GM08714 (cell line): ENCODE results near the gene ITGA6.

Experiments used
- H3K4me3 ChIP-seq: fragments of 200-500 bp; sonication (Bioruptor generic); 2 replicates; pipeline ENCODE4 v1.5.1; 2014; ENCODE audit warnings: mild to moderate bottlenecking, low read length, inconsistent platforms
- ZNF274 ChIP-seq: IDR thresholded peaks from 2 replicates; pipeline ENCODE4 v1.6.1; 2012; ENCODE audit warnings: mild to moderate bottlenecking, low read depth, low read length

ITGA6 gene

DNA sequence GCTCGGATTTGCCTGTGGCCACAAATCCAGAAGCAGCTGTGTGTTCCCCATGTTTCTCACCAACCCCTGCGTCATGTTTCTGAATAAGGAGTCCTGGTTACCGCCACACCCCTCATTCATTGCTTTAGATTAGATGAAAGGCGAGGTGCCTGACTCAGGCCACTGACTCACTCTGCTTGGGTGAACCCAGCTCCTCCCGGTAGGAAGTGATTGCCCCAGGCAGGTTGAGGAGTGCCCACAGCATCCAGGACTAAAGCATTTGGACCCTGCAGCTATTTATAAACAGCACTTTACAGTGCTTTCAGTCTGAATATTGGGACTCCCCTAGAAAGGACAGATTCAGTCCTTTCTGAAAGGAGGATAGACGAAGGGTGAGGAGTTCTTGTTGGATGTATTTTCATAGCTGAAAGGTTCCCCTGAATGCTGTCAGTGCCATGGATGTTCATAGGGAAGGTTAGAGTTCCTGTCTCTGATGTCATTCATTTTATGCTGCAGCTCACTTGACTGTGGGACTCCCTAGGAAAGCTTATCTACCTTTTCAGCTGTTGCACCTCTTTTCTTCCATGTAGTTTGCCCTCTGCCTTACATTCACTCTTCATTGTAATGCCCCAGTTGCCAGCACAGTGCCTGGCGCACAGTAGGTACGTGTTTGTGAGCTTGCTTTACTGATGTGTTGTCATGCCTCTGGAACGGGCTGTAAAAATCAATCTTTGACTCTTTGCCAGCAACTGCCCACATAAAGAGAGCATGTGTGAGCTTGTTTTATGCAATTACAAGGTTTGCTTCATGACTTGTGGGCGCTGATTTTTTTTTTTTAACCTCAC lies 14.9 kb downstream of the ITGA6 start:
- H3K4me3 ChIP-seq = no peak overlapping the region
- TF ChIP-seq ZNF274 = no peak

DNA sequence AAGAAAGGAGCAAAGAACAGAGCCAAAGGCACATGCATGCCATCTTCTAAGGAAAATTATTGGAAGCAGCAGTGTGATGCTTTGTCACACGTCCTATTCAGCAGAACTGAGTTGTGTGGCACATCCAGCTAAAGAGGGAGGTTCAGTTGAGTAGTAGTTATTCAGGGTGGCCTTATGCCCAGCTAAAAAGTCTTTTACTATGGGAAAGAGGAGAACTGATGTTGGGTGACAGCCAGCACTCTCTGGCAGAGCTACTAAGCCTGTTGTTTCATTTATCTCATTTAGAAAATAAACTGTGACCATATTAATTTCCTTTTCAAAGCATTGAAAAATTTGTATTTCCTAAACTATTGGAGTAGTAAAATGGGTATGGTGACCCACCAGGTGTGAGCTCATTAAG lies 18.5 kb downstream of the ITGA6 start:
- TF ChIP-seq ZNF274 = no peak
- H3K4me3 ChIP-seq = no peak overlapping the region

DNA sequence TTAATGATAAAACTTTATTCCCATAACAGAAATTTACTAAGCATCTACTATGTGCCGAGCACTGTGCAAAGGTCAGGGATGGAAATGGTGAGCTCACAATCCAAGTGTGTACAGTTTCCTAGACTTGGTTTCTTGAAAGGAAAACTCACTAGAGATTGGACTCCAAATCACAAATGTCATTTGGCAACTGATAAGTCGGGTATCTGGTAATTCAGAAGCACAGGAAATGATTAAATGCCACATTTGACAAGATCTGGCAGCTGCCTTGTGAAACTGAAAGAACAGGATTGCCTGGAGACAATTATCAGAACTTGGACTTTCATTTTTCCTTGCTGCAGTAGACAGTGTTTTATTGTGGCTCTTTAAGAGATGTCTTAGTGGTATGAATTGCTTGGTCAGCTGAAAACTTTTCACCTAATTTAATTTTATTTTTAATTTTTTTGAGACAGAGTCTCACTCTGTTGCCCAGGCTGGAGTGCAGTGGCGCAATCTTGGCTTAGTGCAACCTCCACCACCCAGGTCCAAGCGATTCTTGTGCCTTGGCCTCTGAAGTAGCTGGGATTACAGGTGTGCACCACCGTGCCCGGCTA lies 19.2 kb downstream of the ITGA6 start:
- no peak for TF ChIP-seq ZNF274
- no peak overlapping the region for H3K4me3 ChIP-seq

DNA sequence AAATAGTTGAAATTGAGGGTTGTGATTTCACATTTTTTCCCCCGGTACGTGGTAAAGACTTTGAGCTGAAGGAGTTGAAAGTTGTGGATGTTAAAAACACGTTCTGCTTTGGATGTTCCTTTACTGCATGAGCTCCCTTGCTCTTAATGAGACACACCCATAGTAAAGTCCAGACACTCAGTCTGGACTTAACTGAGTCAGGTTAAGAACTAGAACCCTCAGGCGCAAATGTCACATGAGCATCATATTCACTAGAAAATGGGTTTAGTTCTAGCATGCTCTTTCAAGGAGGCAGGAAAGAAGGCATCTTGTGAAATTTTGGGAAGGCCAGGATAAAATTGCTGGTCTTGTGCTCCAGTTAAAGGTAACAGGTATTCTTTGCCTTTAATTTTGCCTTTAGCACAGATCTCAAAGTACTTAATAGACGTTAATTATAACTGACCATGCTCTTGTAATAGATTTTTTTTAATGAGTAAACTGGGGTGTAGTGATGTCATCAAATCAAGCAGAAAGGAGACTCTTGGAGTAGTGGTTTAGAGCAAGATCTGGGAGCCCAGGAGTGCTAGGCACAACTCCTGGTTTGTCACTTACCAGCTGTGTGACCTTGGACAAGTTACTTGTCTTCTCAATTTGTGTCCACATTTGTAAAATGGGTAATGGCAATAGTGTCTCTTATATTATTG lies 20.6 kb downstream of the ITGA6 start:
- TF ChIP-seq ZNF274 = no peak
- no peak overlapping the region for H3K4me3 ChIP-seq

- no peak overlapping the region for H3K4me3 ChIP-seq
- TF ChIP-seq ZNF274 = no peak
These were observed 21.3 kb downstream of the ITGA6 start for GRCh38 chr2:172448544-172449267.

GRCh38 chr2:172449911-172450550 lies 22.6 kb downstream of the ITGA6 start:
- H3K4me3 ChIP-seq = no peak overlapping the region
- no peak for TF ChIP-seq ZNF274

DNA sequence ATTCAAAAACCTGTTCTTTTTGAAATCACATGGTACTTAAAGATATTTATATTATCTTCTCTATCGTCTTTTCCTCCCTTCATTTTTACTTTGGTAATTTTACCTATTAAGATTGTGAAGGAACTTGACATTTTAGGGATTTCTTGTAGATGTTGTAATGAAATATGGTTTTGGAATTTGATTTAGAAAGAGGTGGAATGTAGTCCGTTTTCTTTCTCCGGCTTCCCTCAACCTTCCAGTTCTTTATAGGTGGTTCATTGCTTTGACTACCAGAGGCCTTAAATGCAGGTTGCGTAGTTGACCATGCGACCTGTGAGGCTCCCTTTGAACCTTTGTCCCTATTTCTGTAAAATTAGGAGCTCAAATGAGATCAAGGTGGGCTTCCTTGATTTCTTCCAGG lies 24.5 kb downstream of the ITGA6 start:
- TF ChIP-seq ZNF274 = no peak
- H3K4me3 ChIP-seq = no peak overlapping the region

DNA sequence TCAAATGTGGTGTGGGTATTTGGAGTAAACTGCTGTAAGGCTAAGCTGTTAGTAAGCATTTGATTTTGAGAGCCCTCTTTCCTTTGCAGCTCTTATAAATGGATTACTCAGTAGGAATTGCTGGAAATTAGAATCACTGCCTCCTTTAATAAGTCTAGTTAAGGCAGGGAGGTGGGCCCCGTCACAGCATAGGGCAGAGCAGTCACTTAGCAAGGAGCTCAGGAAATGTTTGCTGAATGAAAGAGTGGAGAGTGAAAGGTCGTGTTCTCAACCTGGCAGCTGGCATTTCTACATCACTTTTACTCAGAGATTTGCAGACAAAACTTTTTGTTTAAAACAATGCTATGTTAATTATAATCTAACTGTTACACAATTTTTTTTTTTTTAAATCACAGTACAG lies 25.5 kb downstream of the ITGA6 start:
- no peak overlapping the region for H3K4me3 ChIP-seq
- no peak for TF ChIP-seq ZNF274

- no peak for TF ChIP-seq ZNF274
These were observed 27.2 kb downstream of the ITGA6 start for GRCh38 chr2:172454404-172455120.

DNA sequence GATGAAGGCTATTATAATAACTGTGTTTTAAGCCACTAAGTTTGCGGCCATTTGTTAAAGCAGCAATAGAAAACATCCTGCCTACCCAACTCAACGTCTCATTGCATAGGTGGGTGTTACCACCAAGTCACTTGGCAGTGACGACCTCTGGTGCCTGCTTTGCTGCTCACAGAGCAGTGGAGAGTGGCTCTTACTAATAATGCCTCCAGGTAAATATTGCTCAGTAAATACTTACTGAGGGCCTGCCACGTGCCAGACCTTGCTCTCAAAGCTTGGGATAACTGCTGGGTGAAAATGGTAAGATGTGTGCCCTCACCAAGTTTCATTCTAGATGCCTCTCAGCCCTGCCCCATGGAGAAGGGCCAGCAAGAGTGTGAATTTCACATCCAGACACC lies 27.7 kb downstream of the ITGA6 start:
- H3K4me3 ChIP-seq = no peak overlapping the region
- no peak for TF ChIP-seq ZNF274

More at GRCh38 chr2:172454404-172455120, 27.2 kb downstream of the ITGA6 start:
- no peak overlapping the region for H3K4me3 ChIP-seq

- H3K4me3 ChIP-seq = no peak overlapping the region
- TF ChIP-seq ZNF274 = no peak
These were observed 28.6 kb downstream of the ITGA6 start for GRCh38 chr2:172456002-172456401.

DNA sequence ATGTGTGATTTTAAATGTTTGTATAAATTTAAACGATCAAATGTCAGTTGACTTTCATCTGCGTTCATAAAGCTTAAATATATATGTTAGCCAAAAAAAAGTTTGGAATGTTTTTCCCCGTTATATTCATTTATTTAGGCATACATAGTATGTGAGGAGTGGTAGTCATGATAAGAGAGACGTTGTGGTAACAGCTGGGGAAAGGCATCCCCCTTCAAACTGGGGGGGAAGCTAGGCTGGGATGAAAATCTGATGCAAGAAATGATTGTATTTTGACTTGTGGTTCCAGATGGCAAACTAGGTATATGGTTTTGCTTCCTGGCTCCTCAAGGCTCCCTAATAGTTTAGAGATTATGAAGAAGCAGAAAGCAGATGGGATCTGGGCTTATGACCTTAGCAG lies 30.1 kb downstream of the ITGA6 start:
- H3K4me3 ChIP-seq = no peak overlapping the region
- no peak for TF ChIP-seq ZNF274

DNA sequence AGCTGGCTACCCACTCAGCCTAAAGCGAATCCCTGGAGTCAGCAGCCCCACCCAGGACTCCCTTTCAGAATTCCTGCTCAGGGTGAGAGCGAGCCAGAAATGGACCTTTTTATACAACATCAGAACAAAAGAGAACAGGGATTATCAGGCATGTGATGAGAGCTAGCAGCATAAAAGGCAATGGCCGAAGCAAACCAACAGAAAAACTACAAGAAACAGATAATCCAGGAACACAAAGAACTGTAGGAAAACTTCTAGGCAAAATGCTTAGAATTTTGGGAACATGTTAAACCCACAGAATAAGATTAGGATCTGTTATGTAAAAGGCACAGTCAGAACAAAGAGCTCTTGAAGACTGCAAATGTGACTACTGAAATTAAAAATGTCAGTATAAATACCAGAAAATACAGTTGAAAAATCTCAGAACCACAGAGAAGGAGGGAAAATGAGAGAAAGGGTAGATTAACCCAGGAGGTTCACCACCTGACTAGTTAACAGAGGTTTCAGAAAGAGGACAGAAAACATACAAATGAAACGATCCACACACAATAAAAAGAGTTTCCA lies 31.3 kb downstream of the ITGA6 start:
- TF ChIP-seq ZNF274 = no peak
- no peak overlapping the region for H3K4me3 ChIP-seq
